Activated T-cell treated with anti-CD3 and anti-CD28 coated beads, Interleukin-2, amount 50 U/mL, for 4 hours (primary cell): ENCODE data around the gene ARMC10. TPM values are rescaled to one million over a fixed set of nuclear protein-coding genes. Genes with fewer than 3 reads are reported as not detected.
"Not testable (repeated sequence)": the region's sequence is repeated elsewhere in the genome, so short reads cannot be mapped to it uniquely, and the experiment has no call there.

Experiments used
- ATAC-seq, 2 donors: fragments of 200-7000 bp; cut with Tn5 transposase; one replicate each; pipeline ENCODE4 v1.10.0; 2021
- DNase-seq: peaks from one replicate; pipeline ENCODE4 v3.0.0-alpha.2; 2020
- H3K27me3 Mint-ChIP-seq: one replicate; pipeline ENCODE4 v1.8.0; 2021; ENCODE audit warnings: low read depth, mixed read lengths
- H3K36me3 Mint-ChIP-seq: one replicate; pipeline ENCODE4 v1.8.0; 2022; ENCODE audit warnings: mixed read lengths; ENCODE audit not compliant: insufficient read depth
- H3K4me1 Mint-ChIP-seq: one replicate; pipeline ENCODE4 v1.8.0; 2021; ENCODE audit warnings: low read depth, mixed read lengths
- H3K4me3 Mint-ChIP-seq: one replicate; pipeline ENCODE4 v1.8.0; 2021; ENCODE audit warnings: mild to moderate bottlenecking, moderate library complexity, mixed read lengths
- H3K9me3 Mint-ChIP-seq: one replicate; pipeline ENCODE4 v1.8.0; 2021; ENCODE audit warnings: mixed read lengths
- total RNA-seq, 3 donors: library from RNA; stranded (reverse); gene quantifications; one replicate each; pipeline ENCODE4 v1.2.1, GENCODE V29; 2021

Gene ARMC10
- total RNA-seq, 3 donors from 2014 or later = 54.3 to 58.3 (median 55.1) TPM

- H3K36me3 Mint-ChIP-seq = no peaks in the 10 kb centered on the region
- H3K27me3 Mint-ChIP-seq = no peaks in the 10 kb centered on the region
- no peak for ATAC-seq
- H3K9me3 Mint-ChIP-seq = no peaks in the 10 kb centered on the region
- H3K4me3 Mint-ChIP-seq = no peak overlapping the region
- peaks cover 1% of the 10 kb centered on the region for H3K4me1 Mint-ChIP-seq
- DNase-seq = no peak
Measured at GRCh38 chr7:103068414-103069403, 6.2 kb upstream of the ARMC10 start.

- Mint-ChIP-seq H3K4me1 (peaks cover 17% of the 10 kb centered on the region), H3K36me3 (no peaks in the 10 kb centered on the region), H3K4me3 (no peak overlapping the region), H3K9me3 (no peaks in the 10 kb centered on the region), H3K27me3 (no peaks in the 10 kb centered on the region)
- no peak for DNase-seq
- ATAC-seq = no peak
Measured at GRCh38 chr7:103071000-103071399, 3.9 kb upstream of the ARMC10 start.

- Mint-ChIP-seq H3K27me3 (no peaks in the 10 kb centered on the region), H3K4me3 (peak overlapping the region; percentile 94), H3K4me1 (peaks cover 32% of the 10 kb centered on the region), H3K36me3 (peaks cover 7% of the 10 kb centered on the region), H3K9me3 (no peaks in the 10 kb centered on the region)
- no peak for ATAC-seq
- DNase-seq = no peak
Measured at GRCh38 chr7:103073989-103074518, 886 bp upstream of the ARMC10 start.

- DNase-seq (peak; percentile 78), ATAC-seq (peak; percentile 78 to 80)
- no peaks in the 10 kb centered on the region for H3K27me3 Mint-ChIP-seq
- peaks cover 9% of the 10 kb centered on the region for H3K36me3 Mint-ChIP-seq
- no peaks in the 10 kb centered on the region for H3K9me3 Mint-ChIP-seq
- peak overlapping the region; percentile 98 for H3K4me3 Mint-ChIP-seq
- H3K4me1 Mint-ChIP-seq = peaks cover 35% of the 10 kb centered on the region
Measured at GRCh38 chr7:103075337-103075918, 488 bp downstream of the ARMC10 start.

GRCh38 chr7:103076764-103077163, 1.8 kb downstream of the ARMC10 start:
- no peaks in the 10 kb centered on the region for H3K9me3 Mint-ChIP-seq
- peaks cover 35% of the 10 kb centered on the region for H3K4me1 Mint-ChIP-seq
- peak overlapping the region; percentile 98 for H3K4me3 Mint-ChIP-seq
- DNase-seq (no peak), ATAC-seq (no peak)
- H3K27me3 Mint-ChIP-seq = no peaks in the 10 kb centered on the region
- H3K36me3 Mint-ChIP-seq = peaks cover 9% of the 10 kb centered on the region

GRCh38 chr7:103077318-103077717, 2.4 kb downstream of the ARMC10 start:
- ATAC-seq (no peak), DNase-seq (no peak)
- no peaks in the 10 kb centered on the region for H3K27me3 Mint-ChIP-seq
- H3K4me1 Mint-ChIP-seq = peaks cover 35% of the 10 kb centered on the region
- H3K36me3 Mint-ChIP-seq = peaks cover 11% of the 10 kb centered on the region
- peak overlapping the region; percentile 31 for H3K4me3 Mint-ChIP-seq
- H3K9me3 Mint-ChIP-seq = no peaks in the 10 kb centered on the region

- H3K4me3 Mint-ChIP-seq, H3K27me3 Mint-ChIP-seq: not testable (repeated sequence)
- H3K4me1 Mint-ChIP-seq = peaks cover 39% of the 10 kb centered on the region
Measured at GRCh38 chr7:103078226-103078625, 3.3 kb downstream of the ARMC10 start.

GRCh38 chr7:103079836-103080235, 4.9 kb downstream of the ARMC10 start:
- Mint-ChIP-seq H3K36me3 (peaks cover 11% of the 10 kb centered on the region), H3K27me3 (no peaks in the 10 kb centered on the region), H3K4me1 (peaks cover 29% of the 10 kb centered on the region), H3K4me3 (no peak overlapping the region), H3K9me3 (no peaks in the 10 kb centered on the region)
- ATAC-seq (no peak), DNase-seq (no peak)

More at GRCh38 chr7:103078226-103078625, 3.3 kb downstream of the ARMC10 start:
- DNase-seq, H3K9me3 Mint-ChIP-seq, ATAC-seq: not testable (repeated sequence)
- peaks cover 11% of the 10 kb centered on the region for H3K36me3 Mint-ChIP-seq

GRCh38 chr7:103080923-103081322, 6.0 kb downstream of the ARMC10 start:
- Mint-ChIP-seq H3K36me3 (peaks cover 13% of the 10 kb centered on the region), H3K9me3 (no peaks in the 10 kb centered on the region), H3K4me3 (no peak overlapping the region), H3K27me3 (no peaks in the 10 kb centered on the region), H3K4me1 (peaks cover 23% of the 10 kb centered on the region)
- no peak for ATAC-seq
- DNase-seq = no peak

- H3K4me3 Mint-ChIP-seq = no peak overlapping the region
- H3K4me1 Mint-ChIP-seq = peaks cover 12% of the 10 kb centered on the region
- no peaks in the 10 kb centered on the region for H3K9me3 Mint-ChIP-seq
- no peak for DNase-seq
- ATAC-seq = no peak
- no peaks in the 10 kb centered on the region for H3K27me3 Mint-ChIP-seq
- H3K36me3 Mint-ChIP-seq = peaks cover 21% of the 10 kb centered on the region
Measured at GRCh38 chr7:103082497-103082896, 7.6 kb downstream of the ARMC10 start.

GRCh38 chr7:103083210-103083609, 8.3 kb downstream of the ARMC10 start:
- Mint-ChIP-seq H3K9me3 (no peaks in the 10 kb centered on the region), H3K4me3 (no peak overlapping the region), H3K4me1 (peaks cover 10% of the 10 kb centered on the region), H3K36me3 (peaks cover 19% of the 10 kb centered on the region), H3K27me3 (no peaks in the 10 kb centered on the region)
- DNase-seq (no peak), ATAC-seq (no peak)

- H3K4me1 Mint-ChIP-seq, H3K9me3 Mint-ChIP-seq, ATAC-seq, H3K27me3 Mint-ChIP-seq, DNase-seq, H3K4me3 Mint-ChIP-seq: not testable (repeated sequence)
- peaks cover 34% of the 10 kb centered on the region for H3K36me3 Mint-ChIP-seq
Measured at GRCh38 chr7:103092321-103092720, 17.4 kb downstream of the ARMC10 start.

GRCh38 chr7:103093429-103093828, 18.5 kb downstream of the ARMC10 start:
- Mint-ChIP-seq H3K36me3 (peaks cover 32% of the 10 kb centered on the region), H3K27me3 (no peaks in the 10 kb centered on the region), H3K9me3 (no peaks in the 10 kb centered on the region), H3K4me1 (no peaks in the 10 kb centered on the region), H3K4me3 (no peak overlapping the region)
- no peak for ATAC-seq
- DNase-seq = no peak

GRCh38 chr7:103094102-103094501, 19.2 kb downstream of the ARMC10 start:
- Mint-ChIP-seq H3K36me3 (peaks cover 28% of the 10 kb centered on the region), H3K4me3 (no peak overlapping the region), H3K9me3 (no peaks in the 10 kb centered on the region), H3K4me1 (no peaks in the 10 kb centered on the region), H3K27me3 (no peaks in the 10 kb centered on the region)
- no peak for DNase-seq
- no peak for ATAC-seq
